GM10266 (cell line): Measurements from ENCODE around the gene SFXN1.
A peak's percentile ranks its signal among the peaks of the same experiment; 100 is the strongest.
"Not testable (repeated sequence)": the region's sequence is repeated elsewhere in the genome, so short reads cannot be mapped to it uniquely, and the experiment has no call there.

Experiments
- DNase-seq: peaks from one replicate; pipeline ENCODE4 v3.0.0; 2012; ENCODE audit errors: extremely low spot score
- TF ChIP-seq, protein P1 (sequence below): IDR thresholded peaks from 2 replicates; pipeline ENCODE4 v1.5.1; 2012; ENCODE audit warnings: mild to moderate bottlenecking, low read depth; ENCODE audit not compliant: control insufficient read depth, insufficient read depth; ENCODE audit errors: missing control alignments

Gene SFXN1

DNA sequence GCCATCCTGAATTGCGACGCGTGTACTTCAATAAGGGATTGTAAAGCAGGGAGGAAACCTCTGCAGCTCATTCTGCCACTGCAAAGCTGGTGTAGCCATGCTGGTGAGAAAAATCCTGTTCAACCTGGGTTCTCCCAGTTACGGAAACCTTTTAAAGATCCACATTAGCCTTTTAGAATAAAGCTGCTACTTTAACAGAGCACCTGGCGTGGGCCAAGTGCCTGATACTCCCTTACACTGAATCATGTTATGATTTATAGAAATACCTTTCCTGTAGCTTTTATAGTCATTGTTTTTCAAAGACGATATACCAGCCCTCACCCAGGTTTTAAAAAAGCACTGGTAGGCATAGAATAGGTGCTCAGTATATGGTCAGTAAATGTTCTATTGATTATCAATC is 48.3 kb downstream of the SFXN1 start:
- TF ChIP-seq, protein P1, sequence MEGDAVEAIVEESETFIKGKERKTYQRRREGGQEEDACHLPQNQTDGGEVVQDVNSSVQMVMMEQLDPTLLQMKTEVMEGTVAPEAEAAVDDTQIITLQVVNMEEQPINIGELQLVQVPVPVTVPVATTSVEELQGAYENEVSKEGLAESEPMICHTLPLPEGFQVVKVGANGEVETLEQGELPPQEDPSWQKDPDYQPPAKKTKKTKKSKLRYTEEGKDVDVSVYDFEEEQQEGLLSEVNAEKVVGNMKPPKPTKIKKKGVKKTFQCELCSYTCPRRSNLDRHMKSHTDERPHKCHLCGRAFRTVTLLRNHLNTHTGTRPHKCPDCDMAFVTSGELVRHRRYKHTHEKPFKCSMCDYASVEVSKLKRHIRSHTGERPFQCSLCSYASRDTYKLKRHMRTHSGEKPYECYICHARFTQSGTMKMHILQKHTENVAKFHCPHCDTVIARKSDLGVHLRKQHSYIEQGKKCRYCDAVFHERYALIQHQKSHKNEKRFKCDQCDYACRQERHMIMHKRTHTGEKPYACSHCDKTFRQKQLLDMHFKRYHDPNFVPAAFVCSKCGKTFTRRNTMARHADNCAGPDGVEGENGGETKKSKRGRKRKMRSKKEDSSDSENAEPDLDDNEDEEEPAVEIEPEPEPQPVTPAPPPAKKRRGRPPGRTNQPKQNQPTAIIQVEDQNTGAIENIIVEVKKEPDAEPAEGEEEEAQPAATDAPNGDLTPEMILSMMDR = no peak
- no peak for DNase-seq

DNA sequence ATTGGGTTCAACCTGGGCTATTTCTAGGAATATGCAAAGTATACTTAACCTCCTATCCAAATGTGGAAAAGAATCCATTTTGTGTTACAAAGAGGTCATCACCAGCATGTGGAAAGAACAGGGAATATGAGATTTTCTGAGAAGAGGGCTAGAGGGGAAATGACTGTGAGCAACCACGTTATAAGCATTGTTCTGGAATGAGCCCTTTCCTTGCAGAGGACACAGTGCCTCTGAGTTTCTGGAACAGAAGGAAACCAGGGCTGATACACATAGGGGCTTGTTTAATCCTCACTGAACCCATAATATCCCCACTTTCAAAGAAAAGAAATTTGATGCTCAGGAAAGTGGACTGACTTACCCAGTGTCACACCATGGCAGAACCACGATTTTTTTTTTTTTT is 53.0 kb downstream of the SFXN1 start:
- DNase-seq = no peak
- TF ChIP-seq, protein P1 = no peak

DNA sequence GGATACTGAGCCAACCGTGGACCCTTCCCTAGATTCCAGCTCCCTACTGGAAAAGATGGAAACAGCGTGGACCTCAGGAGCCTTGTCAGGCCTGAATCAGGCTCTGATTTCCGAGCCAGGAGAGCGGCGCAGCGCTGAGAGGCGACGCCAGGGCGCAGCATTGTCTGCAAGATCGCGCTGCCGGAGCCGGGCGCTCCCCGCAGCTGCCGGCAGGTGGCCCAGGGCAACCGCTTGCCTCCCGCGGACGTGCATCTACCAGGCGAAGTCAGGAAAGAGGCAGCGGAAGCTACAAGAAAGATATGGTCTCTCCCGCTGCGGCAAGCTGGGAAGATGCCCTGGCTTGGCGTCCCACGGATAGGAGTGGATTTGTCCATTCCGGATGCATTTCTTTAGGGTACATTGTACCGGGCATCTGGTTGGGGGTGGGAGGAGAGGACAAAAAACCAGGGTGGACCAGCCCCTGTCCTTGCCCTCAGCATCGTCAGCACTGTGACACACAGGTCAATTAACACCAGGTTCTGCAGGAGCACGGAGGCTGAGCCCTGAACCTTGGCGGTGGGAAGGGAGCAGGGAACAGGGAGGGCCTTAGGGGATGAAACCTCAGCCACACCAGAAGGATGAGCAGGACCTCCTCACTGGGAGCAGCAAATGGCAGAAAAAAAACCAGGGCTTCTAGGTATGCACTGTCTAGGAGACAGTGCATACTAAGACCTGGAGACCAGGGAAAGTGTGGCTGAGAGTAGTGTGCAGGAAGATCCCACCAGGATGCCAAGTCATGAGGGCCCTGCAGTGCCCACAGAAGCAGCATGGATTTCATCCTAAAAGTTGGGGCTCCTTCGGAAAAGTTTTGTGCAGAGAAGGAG is 55.9 kb downstream of the SFXN1 start:
- peak; percentile 75 for DNase-seq
- TF ChIP-seq, protein P1 = peak; percentile 96

DNA sequence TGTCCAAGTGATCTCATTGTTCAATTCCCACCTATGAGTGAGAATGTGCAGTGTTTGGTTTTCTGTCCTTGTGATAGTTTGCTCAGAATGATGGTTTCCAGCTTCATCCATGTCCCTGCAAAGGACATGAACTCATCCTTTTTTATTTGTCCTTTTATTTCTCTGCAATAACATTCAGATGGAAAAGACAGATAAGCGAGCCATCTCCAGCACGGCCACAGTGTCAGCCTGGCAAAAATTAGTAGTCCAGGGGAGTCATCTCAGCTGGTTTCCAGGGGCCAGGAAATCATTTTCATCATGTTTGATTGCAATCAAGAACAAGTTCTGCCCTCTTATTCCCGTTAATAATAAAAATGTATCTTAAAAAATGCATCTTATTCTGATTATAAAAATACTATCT is 57.0 kb downstream of the SFXN1 start:
- not testable (repeated sequence) for DNase-seq

DNA sequence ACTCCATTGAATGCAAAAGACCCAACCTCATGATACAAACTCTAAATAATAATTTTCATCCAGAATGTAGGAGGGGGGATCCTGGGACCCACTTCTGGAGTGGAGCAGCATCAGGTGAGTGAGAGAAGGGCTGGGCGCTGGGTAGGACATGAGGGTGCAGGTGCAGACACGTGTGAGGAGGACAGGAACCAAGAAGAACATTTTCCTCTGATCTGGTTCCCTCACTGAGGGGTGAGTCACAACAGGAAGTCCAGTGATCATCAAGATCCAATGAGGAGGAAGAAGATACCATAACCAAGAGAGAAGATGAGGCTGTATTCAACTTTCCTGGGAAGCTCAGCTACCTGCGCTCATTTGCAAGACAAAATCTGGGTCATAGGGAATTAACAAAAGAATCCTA is 57.4 kb downstream of the SFXN1 start:
- TF ChIP-seq, protein P1 = no peak
- DNase-seq = no peak

DNA sequence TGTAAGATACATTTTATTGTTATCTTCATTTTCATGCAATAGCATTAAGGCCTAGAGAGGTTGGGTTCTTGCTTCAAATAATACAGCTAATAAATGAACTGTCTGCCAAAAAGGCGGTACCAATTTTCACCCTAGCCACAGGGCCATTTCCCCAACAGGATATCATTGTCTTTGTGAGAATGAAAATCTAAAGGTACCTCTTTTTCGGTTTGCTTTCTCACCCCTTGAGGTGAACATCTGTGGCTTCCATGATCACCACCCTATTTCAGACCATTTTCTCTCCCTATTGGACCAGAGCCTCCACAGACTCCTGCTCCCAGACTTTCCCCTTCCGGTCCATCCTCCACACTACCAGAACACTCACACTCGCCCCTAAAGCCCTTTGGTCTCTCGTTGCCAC is 60.2 kb downstream of the SFXN1 start:
- TF ChIP-seq, protein P1 = no peak
- no peak for DNase-seq

DNA sequence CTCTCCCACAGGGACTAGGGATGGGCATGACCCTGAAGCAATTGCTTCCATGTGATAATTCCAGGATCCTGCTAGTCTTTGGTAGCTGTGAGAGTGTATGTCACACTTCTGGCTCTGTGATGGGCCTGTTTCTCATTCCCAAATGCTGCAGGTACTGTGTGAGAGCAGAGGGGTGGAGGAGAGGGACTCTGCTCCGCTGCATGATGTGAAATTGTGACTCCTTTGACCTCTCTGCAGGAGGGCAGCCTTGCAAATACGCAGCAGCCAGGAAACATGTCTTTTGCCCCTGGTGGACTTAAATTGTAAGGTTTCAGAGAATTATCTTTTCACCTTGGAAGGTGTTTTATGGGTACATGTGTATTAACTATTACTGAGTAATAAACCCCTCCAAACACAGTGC is 61.6 kb downstream of the SFXN1 start:
- DNase-seq = no peak
- TF ChIP-seq, protein P1 = no peak
